GM21526 (cell line): ENCODE data around the gene SLC25A45.
"Not testable (repeated sequence)": the region's sequence is repeated elsewhere in the genome, so short reads cannot be mapped to it uniquely, and the experiment has no call there.

Experiments
- ATAC-seq: cut with Tn5 transposase; IDR thresholded peaks from one replicate; pipeline ENCODE4 v1.9.1; 2021; ENCODE audit warnings: moderate library complexity; ENCODE audit not compliant: unreplicated experiment, low FRiP score

Gene SLC25A45

GRCh38 chr11:65421794-65422632 is 39.6 kb upstream of the SLC25A45 start:
- ATAC-seq: no peak

GRCh38 chr11:65420979-65421793 is 38.7 kb upstream of the SLC25A45 start:
- no peak for ATAC-seq

DNA sequence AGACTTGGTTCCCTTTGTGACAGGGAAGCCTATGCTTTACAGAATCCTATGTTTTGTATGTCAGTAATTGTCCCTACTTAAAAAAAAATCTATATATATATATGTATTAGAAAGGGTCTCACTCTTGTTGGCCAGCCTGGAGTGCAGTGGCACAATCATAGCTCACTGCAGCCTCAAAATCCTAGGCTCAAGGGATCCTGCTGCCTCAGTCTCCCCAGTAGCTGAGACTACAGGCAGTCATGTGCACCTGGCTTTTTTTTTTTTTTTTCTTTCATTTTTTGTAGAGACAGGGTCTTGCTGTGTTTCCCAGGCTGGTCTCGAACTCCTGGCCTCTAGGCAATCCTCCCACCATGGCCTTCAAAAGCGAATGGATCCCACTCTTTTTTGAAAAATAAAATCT is 38.1 kb upstream of the SLC25A45 start:
- ATAC-seq: no peak

DNA sequence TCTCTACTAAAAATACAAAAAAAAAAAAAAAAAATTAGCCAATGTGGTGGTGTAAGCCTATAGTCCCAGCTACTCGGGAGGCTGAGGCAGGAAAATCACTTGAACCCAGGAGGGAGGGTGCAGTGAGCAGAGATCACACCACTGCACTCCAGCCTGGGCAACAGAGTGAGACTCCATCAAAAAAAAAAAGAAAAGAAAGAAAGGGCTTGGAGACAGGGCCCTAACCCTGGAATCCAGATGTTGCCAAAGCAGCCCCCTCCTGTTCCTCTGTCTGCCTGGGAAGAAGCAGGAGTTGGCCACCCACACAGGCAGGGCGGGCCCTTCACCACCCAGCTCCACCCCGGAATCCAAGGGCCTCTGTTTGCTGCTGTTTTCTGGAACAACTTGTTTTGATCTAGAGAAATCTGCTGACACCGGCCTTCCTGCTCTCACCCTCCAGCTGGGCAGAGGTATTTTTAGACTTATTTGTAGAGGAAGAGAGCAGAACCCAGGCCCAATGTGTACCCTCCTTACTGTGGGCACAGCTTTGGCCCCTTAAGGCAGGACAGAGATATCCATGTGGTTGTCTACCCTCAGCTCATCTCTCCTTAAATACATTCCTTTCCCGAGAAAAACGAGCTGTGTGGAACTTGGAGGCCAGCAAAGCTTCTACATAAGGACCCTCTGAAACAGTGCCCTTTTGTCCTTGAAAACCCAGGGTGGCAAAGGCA is 37.5 kb upstream of the SLC25A45 start:
- no peak for ATAC-seq

DNA sequence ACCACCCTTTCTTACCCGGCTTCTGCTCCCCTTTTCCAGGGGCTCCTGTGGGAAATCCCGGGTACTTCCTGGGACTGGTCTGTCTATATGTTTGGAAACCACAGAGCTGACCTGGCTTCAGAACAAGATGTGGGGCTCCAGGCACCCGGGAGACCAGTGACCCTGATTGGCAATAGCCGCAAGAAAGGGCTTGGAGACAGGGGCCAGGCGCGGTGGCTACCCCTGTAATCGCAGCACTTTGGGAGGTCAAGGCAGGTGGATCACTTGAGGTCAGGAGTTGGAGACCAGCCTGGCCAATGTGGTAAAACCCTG is 37.0 kb upstream of the SLC25A45 start:
- ATAC-seq: no peak

DNA sequence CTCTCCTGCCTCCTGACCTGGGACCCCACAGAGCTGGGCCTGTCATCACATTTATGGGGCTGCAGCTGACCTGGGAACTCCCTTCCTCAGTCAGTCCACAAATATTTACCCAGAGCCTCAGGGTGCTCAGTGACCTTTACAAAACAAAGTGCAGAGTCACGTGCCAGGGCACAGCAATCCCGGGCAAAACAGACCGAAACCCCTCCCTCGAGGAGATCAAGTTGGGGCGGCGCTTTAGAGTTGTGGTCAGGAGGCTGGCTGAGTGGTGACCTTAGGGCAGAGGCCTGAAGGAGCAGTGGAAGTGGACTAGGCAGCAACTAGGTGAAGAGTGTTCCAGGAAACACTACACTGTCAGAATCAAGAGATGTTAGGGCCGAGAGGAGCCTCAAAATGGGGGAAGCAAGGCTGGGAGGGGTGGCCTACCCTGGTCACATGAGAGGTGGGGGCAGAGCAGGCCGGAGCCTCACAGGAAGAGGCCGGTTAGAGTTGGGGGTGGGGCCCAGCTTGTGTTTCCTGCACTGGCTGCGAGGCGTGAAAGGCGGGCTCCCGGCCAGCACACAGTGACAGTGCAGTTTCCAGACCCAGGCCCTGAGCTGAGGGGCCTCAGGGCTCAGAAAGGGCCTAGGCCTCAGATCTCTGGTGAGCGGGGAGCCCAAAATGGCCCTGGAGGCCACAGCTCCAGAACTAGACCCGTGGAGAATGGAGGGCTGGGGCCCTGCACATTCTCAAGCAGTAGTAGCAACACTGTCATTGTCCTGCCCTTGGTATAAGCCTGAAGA is 36.4 kb upstream of the SLC25A45 start:
- peak; percentile 36 for ATAC-seq

DNA sequence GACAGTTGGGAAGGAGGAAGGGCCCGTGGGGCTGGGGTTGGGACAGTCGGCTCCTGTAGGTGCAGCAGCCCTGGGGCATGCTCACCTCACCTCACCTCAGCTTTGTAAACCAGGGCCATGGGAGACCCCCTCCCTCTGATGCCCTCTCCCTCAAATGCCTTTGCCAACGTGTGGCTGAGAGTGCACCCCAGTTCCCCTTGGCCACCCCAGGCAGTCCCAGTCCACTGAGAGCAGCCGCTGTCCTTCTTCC is 35.9 kb upstream of the SLC25A45 start:
- no peak for ATAC-seq

DNA sequence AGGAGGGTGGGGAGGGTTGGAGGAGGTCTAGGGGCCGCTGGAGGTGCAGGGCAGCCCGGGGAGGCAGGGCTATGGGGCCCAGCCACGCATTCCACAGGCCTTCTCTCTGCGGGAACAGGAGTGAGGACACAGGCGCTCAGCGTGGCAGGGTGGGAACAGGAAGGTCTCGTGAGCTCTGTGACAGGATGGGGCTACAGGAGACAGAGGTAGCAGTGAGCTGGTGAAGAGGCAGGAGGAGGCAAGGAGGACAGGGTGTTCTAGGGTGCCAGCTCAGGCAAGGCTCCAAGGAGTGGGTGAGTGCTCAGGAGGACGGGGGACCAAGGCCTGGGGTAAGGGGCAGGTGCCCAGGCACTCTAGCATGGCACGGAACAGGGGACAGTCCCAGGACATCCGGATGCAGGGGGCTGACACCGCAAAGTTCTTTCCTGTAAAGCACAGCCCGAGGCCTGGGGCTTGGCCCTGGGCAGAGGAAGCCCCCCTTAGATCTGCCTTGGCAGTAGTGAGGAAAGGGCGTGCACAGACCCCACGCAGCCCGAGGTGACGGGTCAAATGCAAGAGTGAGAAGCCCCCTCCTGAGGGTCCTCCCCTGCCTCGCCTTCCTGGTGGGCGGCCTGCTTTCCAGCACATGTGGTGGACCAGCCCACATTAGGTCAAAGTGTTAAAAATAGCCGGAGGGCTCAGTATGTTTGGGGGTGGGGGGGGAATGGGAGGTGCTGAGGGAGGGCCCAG is 35.4 kb upstream of the SLC25A45 start:
- ATAC-seq: no peak

- ATAC-seq: no peak
Observed at GRCh38 chr11:65416841-65417701, 34.6 kb upstream of the SLC25A45 start.

DNA sequence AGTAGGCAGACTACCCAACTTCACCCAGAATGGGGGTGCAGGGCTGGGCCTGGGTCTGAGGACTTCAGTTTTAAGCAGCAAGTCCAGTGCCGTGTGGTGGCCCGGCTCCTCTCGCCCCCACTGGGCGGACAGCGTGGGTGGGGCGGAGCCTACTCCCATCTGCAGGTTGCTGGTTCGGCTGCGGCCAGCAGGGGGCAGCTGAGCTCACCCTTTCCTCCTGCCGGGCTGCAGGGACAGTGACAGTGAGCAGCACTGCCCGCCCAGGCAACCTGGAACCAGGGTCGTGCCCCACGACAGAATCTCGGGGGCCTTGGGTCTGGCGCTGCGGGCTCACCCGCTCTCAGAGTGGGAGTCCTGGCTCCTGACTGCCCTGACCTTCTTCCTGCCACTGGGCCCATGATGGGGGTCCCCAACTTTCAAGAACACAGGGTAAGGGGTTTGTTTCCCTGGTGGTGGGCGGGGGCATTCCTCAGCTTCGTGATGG is 33.9 kb upstream of the SLC25A45 start:
- no peak for ATAC-seq

- ATAC-seq: no peak
Observed at GRCh38 chr11:65415499-65416340, 33.3 kb upstream of the SLC25A45 start.

GRCh38 chr11:65414776-65415498 is 32.5 kb upstream of the SLC25A45 start:
- ATAC-seq: no peak

DNA sequence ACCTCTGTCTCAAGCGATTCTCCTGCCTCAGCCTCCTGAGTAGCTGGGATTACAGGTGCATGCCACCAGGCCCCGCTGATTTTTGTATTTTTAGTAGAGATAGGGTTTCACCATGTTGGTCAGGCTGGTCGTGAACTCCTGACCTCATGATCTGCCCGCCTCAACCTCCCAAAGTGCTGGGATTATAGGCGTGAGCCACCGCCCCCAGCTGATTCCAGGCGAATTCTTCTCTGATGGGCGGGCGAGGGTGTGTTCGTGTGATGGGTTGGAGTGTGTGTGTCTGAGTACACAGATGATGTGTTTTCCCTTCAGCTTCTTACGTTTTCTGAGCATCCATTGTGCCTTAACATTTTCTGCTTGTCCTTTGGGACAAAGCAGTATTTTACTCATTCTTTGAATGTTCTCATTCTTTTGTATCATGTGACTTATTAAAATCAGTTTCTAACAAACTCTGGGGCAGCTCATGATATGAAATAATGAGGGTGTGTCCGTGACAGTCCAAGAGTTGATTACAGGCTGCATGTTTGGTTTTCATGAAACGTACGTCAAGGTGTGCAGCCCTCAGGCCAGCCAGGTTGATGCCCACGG is 30.7 kb upstream of the SLC25A45 start:
- not testable (repeated sequence) for ATAC-seq

DNA sequence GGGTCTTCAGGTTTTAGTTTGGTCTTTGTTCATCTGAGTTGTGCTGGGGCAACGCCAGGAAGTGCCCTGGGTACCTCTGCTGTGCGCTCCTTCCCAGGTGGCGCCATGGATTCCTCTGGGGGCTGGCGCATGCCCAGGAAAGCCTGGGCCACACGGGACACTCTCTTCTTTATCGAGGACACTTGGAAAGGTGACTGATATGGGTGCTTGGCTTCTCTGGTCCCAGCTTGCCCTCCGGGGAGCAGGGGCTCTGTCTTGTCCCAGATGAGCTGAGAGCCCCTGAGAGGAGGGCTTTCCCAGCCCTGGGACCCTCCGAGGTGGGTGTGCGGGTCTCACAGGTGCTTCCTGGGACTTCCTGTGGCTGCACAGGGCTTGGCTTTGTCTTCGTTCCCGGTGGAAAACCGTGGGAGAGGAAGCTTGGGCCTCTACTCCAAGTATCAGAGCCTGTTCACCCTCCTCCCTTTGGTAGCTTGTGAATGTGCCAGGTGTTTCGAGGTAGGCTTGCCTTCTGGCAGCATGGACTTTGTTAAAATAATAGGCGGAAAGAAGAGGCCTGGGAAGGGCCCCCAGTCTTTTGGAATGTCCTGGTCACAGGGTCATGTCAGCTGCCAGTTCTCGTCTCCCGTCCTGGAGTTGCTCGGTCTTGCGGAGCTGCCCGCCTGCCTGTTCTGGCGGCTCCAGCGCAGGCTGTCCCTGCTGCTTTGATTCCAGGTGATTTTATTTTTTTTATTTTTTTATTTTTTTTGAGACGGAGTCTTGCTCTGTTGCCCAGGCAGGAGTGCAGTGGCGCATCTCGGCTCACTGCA is 30.0 kb upstream of the SLC25A45 start:
- ATAC-seq: no peak

DNA sequence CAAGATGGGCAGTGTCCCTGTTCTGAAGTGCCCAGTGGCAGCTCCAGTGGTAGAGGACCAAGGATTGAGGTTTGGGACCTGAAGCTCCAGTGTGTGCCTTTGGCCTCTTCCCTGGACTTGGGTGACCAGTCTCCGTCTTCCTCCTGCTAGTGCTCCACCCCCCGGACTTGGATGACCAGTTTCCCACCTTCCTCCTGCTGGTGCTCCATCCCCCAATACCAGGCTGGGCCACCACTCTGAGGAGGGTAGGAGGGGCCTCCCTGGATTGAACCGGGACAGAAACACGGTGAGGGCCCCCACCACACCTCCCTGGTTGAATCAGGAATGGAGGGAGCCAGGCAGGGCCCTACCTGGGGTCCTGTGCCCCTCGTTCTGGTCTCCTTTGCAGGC is 29.2 kb upstream of the SLC25A45 start:
- no peak for ATAC-seq

GRCh38 chr11:65410936-65411680 is 28.7 kb upstream of the SLC25A45 start:
- no peak for ATAC-seq
